ENCODE results near the gene CATSPER3. TPM values are rescaled to one million over a fixed set of nuclear protein-coding genes. Genes with fewer than 3 reads are reported as not detected.

CATSPER3 gene
- total RNA-seq, 1 donor from 2014 or later, result 0.22 TPM

DNA sequence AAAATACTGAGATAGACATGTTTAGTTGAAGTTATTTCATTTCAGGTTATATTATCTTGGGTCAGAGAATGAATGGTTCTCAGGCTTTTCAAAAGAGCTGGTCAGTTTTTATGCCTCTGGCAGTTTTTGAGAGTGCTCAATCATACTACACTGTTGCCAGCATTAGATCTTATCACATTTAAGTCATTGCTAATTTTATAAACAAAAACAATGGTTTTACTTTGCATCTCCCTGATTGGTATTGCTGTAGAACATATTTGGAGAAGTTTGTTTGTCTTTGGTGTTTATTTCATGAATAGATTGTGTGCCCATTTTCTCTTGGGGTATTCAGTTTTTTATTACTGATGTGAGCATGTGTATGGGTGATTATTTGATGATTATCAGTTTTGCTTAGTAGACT lies 1.5 kb downstream of the CATSPER3 start:
- H3K9me3 Mint-ChIP-seq, result no peaks in the 10 kb centered on the region
- TF ChIP-seq, protein P1, sequence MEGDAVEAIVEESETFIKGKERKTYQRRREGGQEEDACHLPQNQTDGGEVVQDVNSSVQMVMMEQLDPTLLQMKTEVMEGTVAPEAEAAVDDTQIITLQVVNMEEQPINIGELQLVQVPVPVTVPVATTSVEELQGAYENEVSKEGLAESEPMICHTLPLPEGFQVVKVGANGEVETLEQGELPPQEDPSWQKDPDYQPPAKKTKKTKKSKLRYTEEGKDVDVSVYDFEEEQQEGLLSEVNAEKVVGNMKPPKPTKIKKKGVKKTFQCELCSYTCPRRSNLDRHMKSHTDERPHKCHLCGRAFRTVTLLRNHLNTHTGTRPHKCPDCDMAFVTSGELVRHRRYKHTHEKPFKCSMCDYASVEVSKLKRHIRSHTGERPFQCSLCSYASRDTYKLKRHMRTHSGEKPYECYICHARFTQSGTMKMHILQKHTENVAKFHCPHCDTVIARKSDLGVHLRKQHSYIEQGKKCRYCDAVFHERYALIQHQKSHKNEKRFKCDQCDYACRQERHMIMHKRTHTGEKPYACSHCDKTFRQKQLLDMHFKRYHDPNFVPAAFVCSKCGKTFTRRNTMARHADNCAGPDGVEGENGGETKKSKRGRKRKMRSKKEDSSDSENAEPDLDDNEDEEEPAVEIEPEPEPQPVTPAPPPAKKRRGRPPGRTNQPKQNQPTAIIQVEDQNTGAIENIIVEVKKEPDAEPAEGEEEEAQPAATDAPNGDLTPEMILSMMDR (conservative IDR thresholded peaks at IDR 0.05), result no peak
- H3K4me1 Mint-ChIP-seq (ENCODE audit: unreplicated experiment), result peaks cover 7% of the 10 kb centered on the region
- H3K27me3 Mint-ChIP-seq, result no peaks in the 10 kb centered on the region
- no peak for DNase-seq (ENCODE audit: extremely low spot score, unreplicated experiment)
- no peak overlapping the region for H3K27ac Mint-ChIP-seq
- H3K4me3 Mint-ChIP-seq, result no peak overlapping the region
- H3K36me3 Mint-ChIP-seq, result peaks cover 8% of the 10 kb centered on the region

DNA sequence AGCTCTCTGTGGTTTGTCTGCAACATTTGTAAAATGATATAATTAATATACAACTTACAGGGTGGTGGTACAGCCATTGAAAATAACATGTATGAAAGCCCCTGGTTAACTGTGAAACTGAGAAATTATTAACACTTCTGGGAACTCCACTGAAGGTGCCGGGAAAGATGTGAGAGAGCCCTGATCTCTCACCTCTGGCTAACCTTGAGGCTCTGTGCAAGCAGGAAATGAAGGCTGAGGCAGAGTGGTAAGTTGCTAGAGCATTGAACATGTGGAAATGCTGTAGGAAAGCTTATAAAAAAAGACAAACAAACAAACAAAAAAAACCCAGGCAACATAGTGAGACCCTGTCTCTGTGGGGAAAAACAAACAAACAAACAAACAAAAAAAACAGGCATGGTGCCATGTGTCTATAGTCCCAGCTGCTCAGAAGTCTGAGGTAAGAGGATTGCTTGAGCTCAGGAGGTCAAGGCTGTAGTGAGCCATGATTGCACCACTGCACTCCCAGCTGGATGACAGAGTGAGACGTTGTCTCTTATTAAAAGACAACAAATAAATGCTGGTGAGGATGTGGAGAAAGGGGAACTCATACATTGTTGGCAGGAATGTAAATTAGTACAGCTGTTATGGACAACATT lies 7.5 kb downstream of the CATSPER3 start:
- DNase-seq (ENCODE audit: extremely low spot score, unreplicated experiment), result no peak
- TF ChIP-seq, protein P1 (conservative IDR thresholded peaks at IDR 0.05), result no peak
- H3K27ac Mint-ChIP-seq, result no peak overlapping the region
- no peaks in the 10 kb centered on the region for H3K9me3 Mint-ChIP-seq
- H3K4me3 Mint-ChIP-seq, result no peak overlapping the region
- no peaks in the 10 kb centered on the region for H3K4me1 Mint-ChIP-seq (ENCODE audit: unreplicated experiment)
- peaks cover 11% of the 10 kb centered on the region for H3K36me3 Mint-ChIP-seq
- H3K27me3 Mint-ChIP-seq, result no peaks in the 10 kb centered on the region

DNA sequence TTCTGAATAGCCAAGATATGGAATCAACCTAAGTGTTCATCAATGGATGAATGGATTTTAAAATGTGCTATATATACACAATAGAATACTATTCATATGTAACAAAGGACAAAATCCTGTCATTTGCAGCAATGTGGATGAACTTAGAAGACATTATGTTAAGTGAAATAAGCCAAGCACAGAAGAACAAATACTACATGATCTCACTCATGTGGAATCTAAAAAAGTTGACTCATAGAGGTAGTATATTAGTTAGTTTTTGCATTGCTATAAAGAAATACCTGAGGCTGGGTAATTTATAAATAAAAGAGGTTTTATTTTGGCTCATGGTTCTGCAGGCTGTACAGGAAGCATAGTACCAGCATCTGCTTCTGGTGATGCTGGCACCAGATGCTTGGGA lies 8.1 kb downstream of the CATSPER3 start:
- no peak for DNase-seq (ENCODE audit: extremely low spot score, unreplicated experiment)
- TF ChIP-seq, protein P1 (conservative IDR thresholded peaks at IDR 0.05), result no peak
- Mint-ChIP-seq H3K4me1 (ENCODE audit: unreplicated experiment) (no peaks in the 10 kb centered on the region), H3K36me3 (peaks cover 11% of the 10 kb centered on the region), H3K4me3 (no peak overlapping the region), H3K9me3 (no peaks in the 10 kb centered on the region), H3K27ac (no peak overlapping the region), H3K27me3 (no peaks in the 10 kb centered on the region)

DNA sequence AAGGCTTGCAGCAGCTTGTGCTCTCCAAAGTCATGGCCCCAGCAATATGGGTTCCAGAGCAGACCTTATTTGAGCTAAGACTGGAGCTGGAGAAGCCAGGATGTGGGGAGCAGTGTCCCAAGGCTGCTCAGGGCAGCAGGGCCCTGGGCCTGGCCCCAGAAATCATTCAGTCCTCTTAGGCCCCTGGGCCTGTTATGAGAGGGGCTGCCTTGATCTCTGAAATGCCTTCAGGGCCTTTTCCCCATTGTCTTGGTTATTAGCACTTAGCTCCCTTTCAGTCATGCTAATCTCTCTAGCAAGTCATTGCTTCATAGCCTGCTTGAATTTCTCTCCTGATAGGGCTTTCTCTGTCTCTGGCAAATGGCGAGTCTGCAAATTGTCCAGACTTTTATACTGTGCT lies 9.1 kb downstream of the CATSPER3 start:
- DNase-seq (ENCODE audit: extremely low spot score, unreplicated experiment), result no peak
- Mint-ChIP-seq H3K27me3 (no peaks in the 10 kb centered on the region), H3K4me3 (no peak overlapping the region), H3K4me1 (ENCODE audit: unreplicated experiment) (no peaks in the 10 kb centered on the region), H3K9me3 (no peaks in the 10 kb centered on the region), H3K27ac (no peak overlapping the region), H3K36me3 (peaks cover 11% of the 10 kb centered on the region)
- TF ChIP-seq, protein P1 (conservative IDR thresholded peaks at IDR 0.05), result no peak

DNA sequence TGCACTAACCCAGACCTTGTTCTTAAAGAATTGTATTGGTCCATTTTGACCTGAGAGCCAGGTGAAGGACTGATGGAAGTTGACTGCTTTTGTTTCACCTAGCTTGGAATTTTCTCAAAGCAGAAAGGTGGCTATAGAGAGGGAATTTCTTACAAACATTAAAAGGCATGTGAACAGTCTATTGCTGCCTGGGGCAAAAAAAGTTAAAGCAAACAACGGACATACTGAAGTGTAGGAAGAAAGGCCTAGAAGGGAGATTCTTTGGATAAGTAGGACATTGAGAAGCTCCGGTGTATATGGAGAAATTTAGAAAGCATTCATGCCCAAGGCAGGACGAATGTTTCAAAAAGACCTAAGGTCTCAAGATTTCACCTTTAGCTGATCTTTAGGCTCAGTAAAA lies 11.7 kb downstream of the CATSPER3 start:
- H3K4me1 Mint-ChIP-seq (ENCODE audit: unreplicated experiment), result no peaks in the 10 kb centered on the region
- no peak overlapping the region for H3K4me3 Mint-ChIP-seq
- no peak overlapping the region for H3K27ac Mint-ChIP-seq
- no peaks in the 10 kb centered on the region for H3K27me3 Mint-ChIP-seq
- DNase-seq (ENCODE audit: extremely low spot score, unreplicated experiment), result no peak
- peaks cover 16% of the 10 kb centered on the region for H3K9me3 Mint-ChIP-seq
- H3K36me3 Mint-ChIP-seq, result peaks cover 12% of the 10 kb centered on the region
- TF ChIP-seq, protein P1 (conservative IDR thresholded peaks at IDR 0.05), result no peak
